Ishikawa (cell line): Measurements from ENCODE around the gene CTXN3.

Experiments used
- CEBPB ChIP-seq: IDR thresholded peaks from 2 replicates; pipeline ENCODE4 v1.6.1; 2012
- CREB1 ChIP-seq: IDR thresholded peaks from 2 replicates; pipeline ENCODE4 v1.6.1; 2012; ENCODE audit warnings: low read depth
- EGR1 ChIP-seq: IDR thresholded peaks from 2 replicates; pipeline ENCODE4 v1.6.1; 2012
- EP300 ChIP-seq: IDR thresholded peaks from 2 replicates; pipeline ENCODE4 v1.6.1; 2012; ENCODE audit warnings: borderline replicate concordance
- FOXM1 ChIP-seq: IDR thresholded peaks from 2 replicates; pipeline ENCODE4 v1.6.1; 2012; ENCODE audit warnings: low read depth, borderline replicate concordance
- MAX ChIP-seq: IDR thresholded peaks from 2 replicates; pipeline ENCODE4 v1.6.1; 2012
- NFIC ChIP-seq: IDR thresholded peaks from 2 replicates; pipeline ENCODE4 v1.6.1; 2012
- RAD21 ChIP-seq: IDR thresholded peaks from 2 replicates; pipeline ENCODE4 v1.6.1; 2012; ENCODE audit warnings: low read depth
- REST ChIP-seq: IDR thresholded peaks from 2 replicates; pipeline ENCODE4 v1.6.1; 2012; ENCODE audit warnings: low read depth, mild to moderate bottlenecking
- TAF1 ChIP-seq: IDR thresholded peaks from 2 replicates; pipeline ENCODE4 v1.6.1; 2012; ENCODE audit warnings: low read depth, mild to moderate bottlenecking
- TCF12 ChIP-seq: IDR thresholded peaks from 2 replicates; pipeline ENCODE4 v1.6.1; 2012; ENCODE audit warnings: low read depth
- TEAD4 ChIP-seq: IDR thresholded peaks from 2 replicates; pipeline ENCODE4 v1.6.1; 2012
- YY1 ChIP-seq: IDR thresholded peaks from 2 replicates; pipeline ENCODE4 v1.6.1; 2012; ENCODE audit warnings: low read depth
- ZBTB7A ChIP-seq: IDR thresholded peaks from 2 replicates; pipeline ENCODE4 v1.6.1; 2012; ENCODE audit warnings: low read depth
- TF ChIP-seq, protein P1 (sequence below): IDR thresholded peaks from 2 replicates; pipeline ENCODE4 v1.6.1; 2012

CTXN3 gene

GRCh38 chr5:127609957-127610356 is 38.9 kb upstream of the CTXN3 start:
- no peak for TF ChIP-seq REST
- no peak for TF ChIP-seq CEBPB
- no peak for TF ChIP-seq EP300
- no peak for TF ChIP-seq YY1
- TF ChIP-seq TAF1 = no peak
- TF ChIP-seq FOXM1 = no peak
- no peak for TF ChIP-seq MAX
- no peak for TF ChIP-seq NFIC
- TF ChIP-seq, protein P1, sequence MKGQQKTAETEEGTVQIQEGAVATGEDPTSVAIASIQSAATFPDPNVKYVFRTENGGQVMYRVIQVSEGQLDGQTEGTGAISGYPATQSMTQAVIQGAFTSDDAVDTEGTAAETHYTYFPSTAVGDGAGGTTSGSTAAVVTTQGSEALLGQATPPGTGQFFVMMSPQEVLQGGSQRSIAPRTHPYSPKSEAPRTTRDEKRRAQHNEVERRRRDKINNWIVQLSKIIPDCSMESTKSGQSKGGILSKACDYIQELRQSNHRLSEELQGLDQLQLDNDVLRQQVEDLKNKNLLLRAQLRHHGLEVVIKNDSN = no peak
- TF ChIP-seq RAD21 = no peak
- TF ChIP-seq CREB1 = no peak
- TF ChIP-seq TCF12 = no peak
- no peak for TF ChIP-seq TEAD4
- no peak for TF ChIP-seq EGR1
- no peak for TF ChIP-seq ZBTB7A

DNA sequence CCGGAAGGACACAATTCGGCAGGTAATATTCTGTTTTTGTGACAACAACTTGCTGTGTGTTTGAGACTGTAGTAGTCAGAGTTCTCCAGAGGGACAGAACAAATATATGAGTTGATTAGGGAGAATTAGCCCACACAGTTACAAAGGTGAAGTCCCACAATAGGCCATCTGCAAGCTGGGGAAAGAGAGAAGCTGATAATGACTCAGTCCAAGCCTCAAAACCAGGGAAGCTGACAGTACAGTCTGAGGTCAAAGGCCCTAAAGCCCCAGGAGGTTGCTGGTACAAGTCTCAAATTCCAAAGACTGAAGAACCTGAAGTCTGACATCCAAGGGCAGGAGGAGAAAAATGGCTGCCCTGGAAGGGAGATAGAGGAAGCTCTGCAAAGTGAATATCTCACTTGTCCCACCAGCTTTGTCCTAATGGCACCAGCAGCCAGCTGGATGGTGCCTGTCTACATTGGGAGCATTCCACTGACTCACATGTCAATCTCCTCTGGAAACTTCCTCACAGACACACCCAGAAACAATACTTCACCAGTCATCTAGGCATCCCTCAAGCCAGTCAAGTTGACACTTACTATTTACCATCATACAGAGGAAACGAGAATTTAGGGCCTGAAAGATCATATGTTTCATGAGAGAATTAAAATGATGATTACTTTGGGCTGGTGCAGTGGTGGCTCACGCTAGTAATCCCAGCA is 36.3 kb upstream of the CTXN3 start:
- TF ChIP-seq RAD21 = no peak
- no peak for TF ChIP-seq EGR1
- no peak for TF ChIP-seq EP300
- TF ChIP-seq ZBTB7A = no peak
- no peak for TF ChIP-seq TAF1
- TF ChIP-seq MAX = no peak
- TF ChIP-seq FOXM1 = no peak
- no peak for TF ChIP-seq YY1
- TF ChIP-seq NFIC = no peak
- no peak for TF ChIP-seq CREB1
- TF ChIP-seq TEAD4 = no peak
- no peak for TF ChIP-seq REST
- no peak for TF ChIP-seq TCF12
- TF ChIP-seq, protein P1 = no peak
- TF ChIP-seq CEBPB = no peak

GRCh38 chr5:127615916-127616315 is 33.0 kb upstream of the CTXN3 start:
- TF ChIP-seq TCF12 (no peak), TEAD4 (no peak), YY1 (no peak), CEBPB (no peak), FOXM1 (no peak), EP300 (no peak)
- TF ChIP-seq, protein P1 = no peak

DNA sequence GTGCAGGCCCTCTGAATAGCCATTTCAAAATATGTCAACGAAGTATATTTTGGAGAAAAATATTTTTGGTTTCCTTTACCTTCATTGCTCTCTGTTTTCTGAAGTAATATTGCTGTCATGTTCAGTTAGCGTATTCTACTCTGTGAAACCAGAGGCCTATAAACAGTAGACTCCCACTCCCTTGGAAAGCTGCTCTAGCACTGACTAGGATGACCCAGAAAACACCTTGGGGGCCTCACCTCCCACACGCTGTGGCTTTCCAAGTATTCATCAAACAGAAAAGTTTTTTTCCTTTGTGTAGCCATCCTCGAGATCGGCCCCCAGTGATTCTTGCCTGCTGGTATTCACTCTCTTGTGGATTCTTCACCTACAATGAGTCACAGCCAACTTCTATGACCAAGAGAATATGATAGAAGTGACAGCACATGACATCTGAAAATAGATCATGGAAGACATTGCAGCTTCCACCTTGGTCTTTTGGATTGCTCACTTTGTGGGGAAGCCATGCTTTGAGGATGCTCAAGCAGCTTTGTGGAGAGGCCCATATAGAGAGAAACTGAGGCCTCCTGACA is 28.9 kb upstream of the CTXN3 start:
- TF ChIP-seq FOXM1 = no peak

DNA sequence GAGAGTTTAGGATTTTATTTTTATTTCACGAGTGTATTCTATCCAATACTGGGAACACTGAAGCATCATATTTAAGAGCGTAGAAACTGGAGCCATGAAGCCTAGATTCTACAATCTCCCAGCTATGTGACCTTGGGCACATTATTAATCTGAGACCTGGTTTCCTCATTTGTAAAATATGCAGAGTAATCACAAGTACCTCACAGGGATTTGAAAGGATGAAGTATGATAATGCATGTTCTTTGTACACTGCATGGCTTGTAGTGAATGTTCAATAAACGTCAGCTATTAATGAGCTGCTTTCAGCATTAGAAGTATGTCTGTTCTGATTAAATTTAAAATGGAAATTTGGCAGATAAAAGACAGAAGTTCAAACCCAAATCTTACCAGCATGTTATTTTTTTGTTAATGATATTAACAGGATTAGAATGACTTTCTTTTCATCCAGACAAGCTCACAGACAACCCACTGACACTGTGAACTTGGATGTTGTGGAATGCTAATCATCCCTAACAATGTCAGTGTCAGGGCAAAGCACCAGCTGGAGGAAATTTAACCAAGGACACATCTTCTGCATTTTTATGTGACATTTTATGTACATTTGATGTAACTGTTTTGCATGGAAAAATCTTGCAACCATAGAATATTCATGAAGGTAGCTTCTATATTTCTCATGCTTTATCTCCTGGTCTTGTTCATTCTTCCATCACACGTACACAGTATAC is 27.1 kb upstream of the CTXN3 start:
- no peak for TF ChIP-seq YY1
- TF ChIP-seq REST = no peak
- no peak for TF ChIP-seq TAF1
- no peak for TF ChIP-seq FOXM1
- no peak for TF ChIP-seq EGR1
- no peak for TF ChIP-seq CEBPB
- TF ChIP-seq, protein P1 = no peak
- no peak for TF ChIP-seq CREB1
- no peak for TF ChIP-seq TEAD4
